Loucy (cell line): Measurements from ENCODE around the gene FOXO3.

Source experiments
- H2AFZ ChIP-seq: fragments of 200-600 bp; sonication (generic); 2 replicates; pipeline ENCODE4 v1.6.0; 2016; ENCODE audit warnings: antibody characterized with exemption, mild to moderate bottlenecking, low read length, moderate library complexity
- H3F3A ChIP-seq: fragments of 200-600 bp; 2 replicates; pipeline ENCODE4 v1.6.0; 2016; ENCODE audit warnings: antibody characterized with exemption, low read depth, mild to moderate bottlenecking
- H3K27me3 ChIP-seq: fragments of 200-600 bp; sonication (generic); 2 replicates; pipeline ENCODE4 v1.6.1; 2014; ENCODE audit warnings: low read length, mild to moderate bottlenecking; ENCODE audit not compliant: insufficient read depth, poor library complexity, severe bottlenecking
- H3K36me3 ChIP-seq: fragments of 200-600 bp; sonication (generic); 2 replicates; pipeline ENCODE4 v1.6.1; 2016; ENCODE audit warnings: low read length; ENCODE audit not compliant: insufficient read depth
- H3K4me1 ChIP-seq: fragments of 200-600 bp; sonication (generic); 2 replicates; pipeline ENCODE4 v1.5.1; 2014; ENCODE audit warnings: low read length, mild to moderate bottlenecking; ENCODE audit not compliant: insufficient read depth, poor library complexity, severe bottlenecking
- H3K4me2 ChIP-seq: fragments of 200-600 bp; sonication (generic); 2 replicates; pipeline ENCODE4 v1.6.0; 2014; ENCODE audit warnings: antibody characterized with exemption, low read length, low read depth, mild to moderate bottlenecking; ENCODE audit not compliant: poor library complexity, severe bottlenecking
- H3K4me3 ChIP-seq: fragments of 200-600 bp; sonication (generic); 2 replicates; pipeline ENCODE4 v1.5.1; 2014; ENCODE audit warnings: low read length, mild to moderate bottlenecking, mixed read lengths; ENCODE audit not compliant: poor library complexity, severe bottlenecking
- H3K79me2 ChIP-seq: fragments of 200-600 bp; sonication (generic); 2 replicates; pipeline ENCODE4 v1.6.1; 2014; ENCODE audit warnings: low read length; ENCODE audit not compliant: insufficient read depth
- H3K9ac ChIP-seq: fragments of 200-600 bp; sonication (generic); 2 replicates; pipeline ENCODE4 v1.6.0; 2014; ENCODE audit warnings: mild to moderate bottlenecking, low read depth, low read length, moderate library complexity; ENCODE audit not compliant: poor library complexity, severe bottlenecking
- H3K9me2 ChIP-seq: fragments of 200-600 bp; sonication (generic); replicated peaks from 2 replicates; pipeline ENCODE4 v1.6.1; 2016; ENCODE audit warnings: low read depth, low read length, mixed read lengths
- H3K9me3 ChIP-seq: fragments of 200-600 bp; sonication (generic); 2 replicates; pipeline ENCODE4 v1.6.1; 2014; ENCODE audit warnings: mild to moderate bottlenecking, antibody characterized with exemption, low read length, low read depth; ENCODE audit not compliant: insufficient read depth
- H4K20me1 ChIP-seq: fragments of 200-600 bp; sonication (generic); 2 replicates; pipeline ENCODE4 v1.6.0; 2014; ENCODE audit warnings: antibody characterized with exemption, low read length, mild to moderate bottlenecking; ENCODE audit not compliant: insufficient read depth, poor library complexity, severe bottlenecking
- EZH2phosphoT487 ChIP-seq: fragments of 200-600 bp; IDR thresholded peaks from 2 replicates; pipeline ENCODE4 v1.6.1; 2018; ENCODE audit warnings: antibody characterized with exemption, mild to moderate bottlenecking, moderate library complexity, borderline replicate concordance
- TF ChIP-seq, protein P1 (sequence below): fragments of 200-600 bp; sonication (generic); conservative IDR thresholded peaks from 2 replicates; pipeline ENCODE4 v1.5.1; 2014; ENCODE audit warnings: mild to moderate bottlenecking, antibody characterized with exemption, low read length

Gene FOXO3

DNA sequence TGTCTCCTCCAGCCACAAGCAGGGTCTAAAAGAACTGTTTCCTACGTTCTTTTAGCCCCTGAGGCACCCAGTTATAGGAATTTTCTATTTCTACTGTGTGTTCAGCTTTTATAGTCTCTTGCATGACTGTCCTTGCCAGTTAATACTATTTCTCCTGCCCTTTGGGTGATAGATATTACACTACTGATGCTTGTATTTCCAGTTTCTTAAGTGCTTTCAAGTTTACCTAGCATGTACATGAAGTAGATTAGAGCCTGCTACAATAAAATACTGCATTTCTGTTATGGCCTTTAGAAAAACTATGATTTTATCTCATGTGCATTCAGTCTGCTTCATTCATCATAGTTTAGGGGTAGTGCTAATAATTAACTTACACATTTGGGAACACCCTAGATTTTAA is 89.6 kb downstream of the FOXO3 start:
- Histone ChIP-seq H3F3A (no peaks in the 10 kb centered on the region), H3K4me2 (no peak overlapping the region), H2AFZ (no peak overlapping the region), H3K36me3 (no peaks in the 10 kb centered on the region; the same call in 1 of the 2 replicates), H4K20me1 (peaks cover 17% of the 10 kb centered on the region), H3K9me2 (no peaks in the 10 kb centered on the region), H3K9me3 (no peaks in the 10 kb centered on the region), H3K9ac (no peak overlapping the region), H3K79me2 (peaks cover 62% of the 10 kb centered on the region), H3K4me1 (peaks cover 22% of the 10 kb centered on the region), H3K27me3 (no peaks in the 10 kb centered on the region), H3K4me3 (no peak overlapping the region)
- TF ChIP-seq, protein P1, sequence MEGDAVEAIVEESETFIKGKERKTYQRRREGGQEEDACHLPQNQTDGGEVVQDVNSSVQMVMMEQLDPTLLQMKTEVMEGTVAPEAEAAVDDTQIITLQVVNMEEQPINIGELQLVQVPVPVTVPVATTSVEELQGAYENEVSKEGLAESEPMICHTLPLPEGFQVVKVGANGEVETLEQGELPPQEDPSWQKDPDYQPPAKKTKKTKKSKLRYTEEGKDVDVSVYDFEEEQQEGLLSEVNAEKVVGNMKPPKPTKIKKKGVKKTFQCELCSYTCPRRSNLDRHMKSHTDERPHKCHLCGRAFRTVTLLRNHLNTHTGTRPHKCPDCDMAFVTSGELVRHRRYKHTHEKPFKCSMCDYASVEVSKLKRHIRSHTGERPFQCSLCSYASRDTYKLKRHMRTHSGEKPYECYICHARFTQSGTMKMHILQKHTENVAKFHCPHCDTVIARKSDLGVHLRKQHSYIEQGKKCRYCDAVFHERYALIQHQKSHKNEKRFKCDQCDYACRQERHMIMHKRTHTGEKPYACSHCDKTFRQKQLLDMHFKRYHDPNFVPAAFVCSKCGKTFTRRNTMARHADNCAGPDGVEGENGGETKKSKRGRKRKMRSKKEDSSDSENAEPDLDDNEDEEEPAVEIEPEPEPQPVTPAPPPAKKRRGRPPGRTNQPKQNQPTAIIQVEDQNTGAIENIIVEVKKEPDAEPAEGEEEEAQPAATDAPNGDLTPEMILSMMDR = no peak
- no peak for TF ChIP-seq EZH2phosphoT487

DNA sequence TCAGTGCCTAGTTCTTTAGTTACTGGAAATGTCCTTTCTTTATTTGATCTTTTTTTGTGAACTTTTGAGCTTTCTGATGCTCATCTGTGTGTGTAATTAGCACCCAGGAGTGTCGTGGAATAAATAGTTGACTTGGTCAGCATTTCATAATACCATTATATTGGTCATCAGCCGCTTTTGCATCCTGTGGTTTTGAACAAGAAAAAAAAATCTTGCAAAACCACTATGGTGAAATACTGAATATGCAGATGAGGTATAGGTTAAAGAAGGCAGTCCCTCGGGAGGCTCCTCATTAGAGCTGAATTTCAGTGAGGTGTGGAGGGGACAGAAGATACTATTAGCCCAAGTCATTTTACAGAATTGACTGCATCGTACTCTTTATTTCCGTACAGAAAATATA is 90.1 kb downstream of the FOXO3 start:
- Histone ChIP-seq H3K9me2 (no peaks in the 10 kb centered on the region), H3F3A (no peaks in the 10 kb centered on the region), H3K36me3 (no peaks in the 10 kb centered on the region; the same call in 1 of the 2 replicates), H3K4me3 (no peak overlapping the region), H3K27me3 (no peaks in the 10 kb centered on the region), H2AFZ (no peak overlapping the region), H3K9ac (no peak overlapping the region), H3K4me1 (peaks cover 22% of the 10 kb centered on the region), H3K79me2 (peaks cover 65% of the 10 kb centered on the region), H3K4me2 (no peak overlapping the region), H4K20me1 (peaks cover 17% of the 10 kb centered on the region), H3K9me3 (no peaks in the 10 kb centered on the region)
- no peak for TF ChIP-seq EZH2phosphoT487
- TF ChIP-seq, protein P1 = no peak

DNA sequence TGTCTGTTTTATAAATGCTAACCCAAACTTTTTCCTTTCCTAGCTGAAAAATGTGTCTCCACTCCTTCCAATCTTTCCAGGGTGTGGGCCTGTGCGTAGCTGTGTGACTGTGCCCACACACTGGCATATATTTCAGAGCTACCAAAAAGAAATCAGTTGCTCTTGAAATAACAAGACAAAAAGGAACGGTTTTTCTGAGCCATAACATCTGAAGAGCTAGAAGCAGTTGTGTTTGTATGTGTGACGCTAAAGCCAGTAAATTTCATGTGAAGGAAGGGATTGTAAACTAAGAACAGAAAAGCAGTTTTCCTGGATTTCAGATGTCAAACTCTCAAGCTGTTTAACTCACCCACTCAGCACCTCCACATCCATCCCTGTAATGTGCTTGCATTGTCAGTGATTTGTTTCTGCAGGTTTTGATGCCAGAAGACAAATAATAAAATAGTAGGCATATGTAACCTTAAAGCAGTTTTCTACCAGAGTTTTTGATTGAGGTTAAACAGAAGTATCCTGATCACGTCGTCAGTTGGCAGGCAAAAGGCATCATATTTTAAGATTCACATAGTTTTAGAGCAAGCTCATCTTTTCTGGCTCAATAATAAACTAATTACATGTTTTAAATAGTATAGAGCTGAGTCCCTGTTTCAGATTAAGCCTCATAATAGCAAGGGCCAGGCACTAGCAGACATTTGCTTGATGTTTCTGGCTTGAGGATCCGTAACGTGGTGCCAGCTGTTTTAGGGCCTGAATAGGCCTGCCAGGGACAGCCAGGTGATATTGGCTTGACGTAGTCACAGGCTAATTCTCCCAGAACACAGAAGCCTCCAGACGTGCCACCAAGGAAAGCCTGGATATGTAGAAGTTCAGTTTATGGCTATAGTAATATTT is 90.9 kb downstream of the FOXO3 start:
- H3K4me3 ChIP-seq = no peak overlapping the region

More for the DNA sequence above, 90.9 kb downstream of the FOXO3 start:
- no peak overlapping the region for H3K9ac ChIP-seq
- H2AFZ ChIP-seq = no peak overlapping the region
- H3K79me2 ChIP-seq = peaks cover 66% of the 10 kb centered on the region
- no peaks in the 10 kb centered on the region for H3K9me2 ChIP-seq
- TF ChIP-seq, protein P1 = no peak
- no peak for TF ChIP-seq EZH2phosphoT487
- H3K4me1 ChIP-seq = peaks cover 22% of the 10 kb centered on the region
- H3K27me3 ChIP-seq = no peaks in the 10 kb centered on the region
- peaks cover 17% of the 10 kb centered on the region for H4K20me1 ChIP-seq
- H3K9me3 ChIP-seq = no peaks in the 10 kb centered on the region
- no peak overlapping the region for H3K4me2 ChIP-seq
- no peaks in the 10 kb centered on the region; the same call in 1 of the 2 replicates for H3K36me3 ChIP-seq
- H3F3A ChIP-seq = no peaks in the 10 kb centered on the region
